SK-N-SH treated with all-trans-retinoic acid at 6 μM for 48 hours (cell line): ENCODE data around the gene ZSWIM5.
A peak's percentile ranks its signal among the peaks of the same experiment; 100 is the strongest.

Experiments used
- ATAC-seq: fragments of 200-7000 bp; cut with Tn5 transposase; 3 replicates; pipeline ENCODE4 v1.9.1; 2020; ENCODE audit warnings: mild to moderate bottlenecking, moderate library complexity
- ARNTL ChIP-seq: fragments of 450-650 bp; formaldehyde crosslinking; IDR thresholded peaks from 2 replicates; pipeline ENCODE4 v1.5.0; 2020; ENCODE audit warnings: low read depth, mild to moderate bottlenecking, moderate library complexity, borderline replicate concordance
- BACH2 ChIP-seq: fragments of 250-450 bp; sonication (Bioruptor Pico); IDR thresholded peaks from 2 replicates; pipeline ENCODE4 v1.9.0; 2021; ENCODE audit warnings: mild to moderate bottlenecking, borderline replicate concordance
- CREB5 ChIP-seq: fragments of 250-450 bp; sonication (Bioruptor Pico); IDR thresholded peaks from 2 replicates; pipeline ENCODE4 v1.5.1; 2020; ENCODE audit warnings: low read depth, mild to moderate bottlenecking, moderate library complexity
- CSDC2 ChIP-seq: fragments of 250-450 bp; sonication (Bioruptor Pico); IDR thresholded peaks from 2 replicates; pipeline ENCODE4 v1.5.0; 2020; ENCODE audit warnings: mild to moderate bottlenecking, moderate library complexity
- CSRNP3 ChIP-seq: fragments of 250-450 bp; sonication (Bioruptor Pico); IDR thresholded peaks from 2 replicates; pipeline ENCODE4 v1.5.1; 2021; ENCODE audit warnings: mild to moderate bottlenecking, moderate library complexity
- ESRRG ChIP-seq: fragments of 250-450 bp; sonication (Bioruptor Pico); IDR thresholded peaks from 2 replicates; pipeline ENCODE4 v1.6.1; 2021; ENCODE audit warnings: mild to moderate bottlenecking
- GLIS3 ChIP-seq: fragments of 250-450 bp; sonication (Bioruptor Pico); IDR thresholded peaks from 2 replicates; pipeline ENCODE4 v1.5.0; 2020; ENCODE audit warnings: mild to moderate bottlenecking, moderate library complexity
- ISL1 ChIP-seq: fragments of 250-450 bp; sonication (Bioruptor Pico); IDR thresholded peaks from 2 replicates; pipeline ENCODE4 v2.1.2; 2022; ENCODE audit warnings: mild to moderate bottlenecking, moderate library complexity
- PATZ1 ChIP-seq: fragments of 250-450 bp; sonication (Bioruptor Pico); IDR thresholded peaks from 2 replicates; pipeline ENCODE4 v1.8.0; 2020; ENCODE audit warnings: mild to moderate bottlenecking, moderate library complexity, borderline replicate concordance
- POU6F1 ChIP-seq: fragments of 250-450 bp; sonication (Bioruptor Pico); IDR thresholded peaks from 2 replicates; pipeline ENCODE4 v1.8.0; 2021; ENCODE audit warnings: low read depth, mild to moderate bottlenecking, moderate library complexity, borderline replicate concordance
- PPARA ChIP-seq: fragments of 250-450 bp; sonication (Bioruptor Pico); IDR thresholded peaks from 2 replicates; pipeline ENCODE4 v1.5.0; 2020; ENCODE audit warnings: mild to moderate bottlenecking, borderline replicate concordance
- RARB ChIP-seq: fragments of 250-450 bp; sonication (Bioruptor Pico); IDR thresholded peaks from 2 replicates; pipeline ENCODE4 v1.8.0; 2021; ENCODE audit warnings: mild to moderate bottlenecking, moderate library complexity
- SNAI2 ChIP-seq: fragments of 250-450 bp; sonication (Bioruptor Pico); IDR thresholded peaks from 2 replicates; pipeline ENCODE4 v1.5.0; 2020; ENCODE audit warnings: mild to moderate bottlenecking, moderate library complexity
- TCF4 ChIP-seq: fragments of 250-450 bp; sonication (Bioruptor Pico); IDR thresholded peaks from 2 replicates; pipeline ENCODE4 v1.8.0; 2021; ENCODE audit warnings: mild to moderate bottlenecking, moderate library complexity, borderline replicate concordance
- TOX ChIP-seq: fragments of 250-450 bp; sonication (Bioruptor Pico); IDR thresholded peaks from 2 replicates; pipeline ENCODE4 v1.8.0; 2021; ENCODE audit warnings: mild to moderate bottlenecking, moderate library complexity, borderline replicate concordance
- TSHZ2 ChIP-seq: fragments of 250-450 bp; sonication (Bioruptor Pico); IDR thresholded peaks from 2 replicates; pipeline ENCODE4 v1.5.0; 2020; ENCODE audit warnings: mild to moderate bottlenecking, moderate library complexity
- ZC3H10 ChIP-seq: fragments of 250-450 bp; sonication (Bioruptor Pico); IDR thresholded peaks from 2 replicates; pipeline ENCODE4 v1.5.1; 2021; ENCODE audit warnings: mild to moderate bottlenecking, moderate library complexity
- ZFP3 ChIP-seq: fragments of 250-450 bp; sonication (Bioruptor Pico); IDR thresholded peaks from 2 replicates; pipeline ENCODE4 v1.5.0; 2020; ENCODE audit warnings: mild to moderate bottlenecking, moderate library complexity
- ZFP30 ChIP-seq: fragments of 450-650 bp; formaldehyde crosslinking; IDR thresholded peaks from 2 replicates; pipeline ENCODE4 v1.5.0; 2022; ENCODE audit warnings: mild to moderate bottlenecking, moderate library complexity
- ZNF565 ChIP-seq: fragments of 450-650 bp; formaldehyde crosslinking; conservative IDR thresholded peaks from 2 replicates; pipeline ENCODE4 v1.5.0; 2020; ENCODE audit warnings: low read depth, mild to moderate bottlenecking, moderate library complexity
- ZNF8 ChIP-seq: fragments of 450-650 bp; formaldehyde crosslinking; IDR thresholded peaks from 2 replicates; pipeline ENCODE4 v1.5.0; 2020; ENCODE audit warnings: mild to moderate bottlenecking, moderate library complexity

The ZSWIM5 gene

GRCh38 chr1:45001011-45001481 is 205.4 kb downstream of the ZSWIM5 start:
- TF ChIP-seq ZFP3 (CRISPR knock-in tag), result no peak
- TF ChIP-seq ARNTL (CRISPR knock-in tag), result no peak
- no peak for TF ChIP-seq PPARA (CRISPR knock-in tag)
- no peak for TF ChIP-seq ZNF565 (CRISPR knock-in tag)
- TF ChIP-seq CREB5, result no peak
- TF ChIP-seq TOX, result no peak
- TF ChIP-seq POU6F1 (CRISPR knock-in tag), result no peak
- no peak for TF ChIP-seq BACH2
- no peak for TF ChIP-seq ZNF8 (CRISPR knock-in tag)
- no peak for TF ChIP-seq CSDC2 (CRISPR knock-in tag)
- TF ChIP-seq GLIS3 (CRISPR knock-in tag), result no peak
- no peak for TF ChIP-seq ESRRG (CRISPR knock-in tag)
- no peak for TF ChIP-seq PATZ1 (CRISPR knock-in tag)
- no peak for TF ChIP-seq SNAI2 (CRISPR knock-in tag)
- no peak for TF ChIP-seq ISL1 (CRISPR knock-in tag)
- no peak for TF ChIP-seq RARB (CRISPR knock-in tag)
- TF ChIP-seq TCF4 (CRISPR knock-in tag), result no peak
- no peak for TF ChIP-seq ZC3H10
- no peak for TF ChIP-seq CSRNP3 (CRISPR knock-in tag)
- TF ChIP-seq ZFP30 (CRISPR knock-in tag), result no peak
- ATAC-seq, result peak; percentile 52

- no peak for ATAC-seq
- TF ChIP-seq TCF4 (CRISPR knock-in tag), result no peak
- no peak for TF ChIP-seq ZFP30 (CRISPR knock-in tag)
- no peak for TF ChIP-seq POU6F1 (CRISPR knock-in tag)
- no peak for TF ChIP-seq TSHZ2 (CRISPR knock-in tag)
- TF ChIP-seq TOX, result no peak
- no peak for TF ChIP-seq ESRRG (CRISPR knock-in tag)
Observed at GRCh38 chr1:44999232-44999631, 207.2 kb downstream of the ZSWIM5 start.
